Measurements from ENCODE around the gene GSDME. TPM values are rescaled to one million over a fixed set of nuclear protein-coding genes. Genes with fewer than 3 reads are reported as not detected.

The GSDME gene
- total RNA-seq, 1 experiment from 2014 or later = 5.5 TPM

DNA sequence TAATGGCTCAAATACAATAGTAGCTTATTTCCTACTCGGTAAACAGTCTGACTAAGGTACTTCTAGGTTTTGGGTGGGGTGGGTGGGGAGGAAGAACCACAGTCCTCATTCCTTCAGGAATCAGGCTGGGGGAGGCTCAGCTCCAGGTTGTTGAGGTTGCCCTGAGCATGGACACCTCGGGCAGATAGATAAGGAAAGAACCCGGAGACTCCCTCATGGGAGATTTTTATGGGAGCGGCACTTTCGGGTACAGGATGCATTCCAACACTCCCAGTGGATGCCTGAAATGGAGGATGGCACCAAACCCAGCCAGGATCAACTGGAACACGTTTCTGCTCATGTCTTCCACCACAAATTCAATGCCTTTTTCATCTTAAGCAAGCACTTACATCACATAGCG, 5.5 kb upstream of the GSDME start:
- Histone ChIP-seq H2BK12ac (ENCODE audit: insufficient read length, low read depth, low read length) (no peak overlapping the region), H4K5ac (ENCODE audit: insufficient read length, low read depth, low read length) (no peak overlapping the region), H4K8ac (replicated peaks; ENCODE audit: insufficient read length, low read depth, low read length) (no peak overlapping the region), H3K79me2 (ENCODE audit: insufficient read depth, low read length) (no peaks in the 10 kb centered on the region), H2BK5ac (ENCODE audit: insufficient read length, low read length) (no peak overlapping the region), H2BK120ac (ENCODE audit: low read depth, low read length, poor library complexity, severe bottlenecking) (no peak overlapping the region), H3K4ac (ENCODE audit: low read depth, low read length) (no peak overlapping the region), H2BK20ac (ENCODE audit: low read depth, low read length, poor library complexity, severe bottlenecking) (no peak overlapping the region), H3K79me1 (ENCODE audit: insufficient read depth, low read depth, low read length, poor library complexity, severe bottlenecking) (no peaks in the 10 kb centered on the region), H3K9me3 (ENCODE audit: control insufficient read depth, low read depth, low read length) (no peaks in the 10 kb centered on the region), H3K27me3 (ENCODE audit: insufficient read depth, low read length) (peaks cover 11% of the 10 kb centered on the region; the same call in 1 of the 2 replicates), H3K56ac (ENCODE audit: insufficient read length, low read depth, low read length) (no peak overlapping the region), H3K23me2 (ENCODE audit: insufficient read length, low read depth, low read length, poor library complexity, severe bottlenecking) (peaks cover 1% of the 10 kb centered on the region), H3K14ac (ENCODE audit: insufficient read depth, low read length) (no peak overlapping the region), H4K91ac (ENCODE audit: insufficient read length, low read depth, low read length) (no peak overlapping the region), H4K20me1 (ENCODE audit: control insufficient read depth, insufficient read depth, insufficient read length) (no peaks in the 10 kb centered on the region), H3K18ac (ENCODE audit: insufficient read length, low read depth, low read length) (no peak overlapping the region), H3K27ac (ENCODE audit: insufficient read length, low read depth, low read length) (no peak overlapping the region), H3K4me1 (ENCODE audit: insufficient read depth, low read length) (peaks cover 3% of the 10 kb centered on the region; the same call in 1 of the 2 replicates), H3T11ph (ENCODE audit: low read length) (no peak overlapping the region), H2BK15ac (ENCODE audit: low read depth, low read length) (no peak overlapping the region), H2AK5ac (ENCODE audit: insufficient read length, low read length) (no peak overlapping the region), H2AFZ (ENCODE audit: low read length) (no peak overlapping the region), H3K4me2 (ENCODE audit: insufficient read depth, insufficient read length, low read length) (no peak overlapping the region), H3K23ac (ENCODE audit: insufficient read length, low read depth, low read length) (no peak overlapping the region), H3K9ac (ENCODE audit: extremely low read depth, insufficient read length, low read length) (no peak overlapping the region)
- DNase-seq = no peak
- Mint-ChIP-seq H3K27ac (no peak overlapping the region), H3K27me3 (ENCODE audit: low read depth) (peaks cover 31% of the 10 kb centered on the region), H3K36me3 (ENCODE audit: insufficient read depth in 1 of 3, low read depth in 3 of 3) (no peaks in the 10 kb centered on the region), H3K4me3 (no peak overlapping the region), H3K4me1 (peaks cover 5 to 10% of the 10 kb centered on the region in 2 experiments; a peak in 3 of 4 replicates), H3K9me3 (no peaks in the 10 kb centered on the region)
- TF ChIP-seq, protein P1, sequence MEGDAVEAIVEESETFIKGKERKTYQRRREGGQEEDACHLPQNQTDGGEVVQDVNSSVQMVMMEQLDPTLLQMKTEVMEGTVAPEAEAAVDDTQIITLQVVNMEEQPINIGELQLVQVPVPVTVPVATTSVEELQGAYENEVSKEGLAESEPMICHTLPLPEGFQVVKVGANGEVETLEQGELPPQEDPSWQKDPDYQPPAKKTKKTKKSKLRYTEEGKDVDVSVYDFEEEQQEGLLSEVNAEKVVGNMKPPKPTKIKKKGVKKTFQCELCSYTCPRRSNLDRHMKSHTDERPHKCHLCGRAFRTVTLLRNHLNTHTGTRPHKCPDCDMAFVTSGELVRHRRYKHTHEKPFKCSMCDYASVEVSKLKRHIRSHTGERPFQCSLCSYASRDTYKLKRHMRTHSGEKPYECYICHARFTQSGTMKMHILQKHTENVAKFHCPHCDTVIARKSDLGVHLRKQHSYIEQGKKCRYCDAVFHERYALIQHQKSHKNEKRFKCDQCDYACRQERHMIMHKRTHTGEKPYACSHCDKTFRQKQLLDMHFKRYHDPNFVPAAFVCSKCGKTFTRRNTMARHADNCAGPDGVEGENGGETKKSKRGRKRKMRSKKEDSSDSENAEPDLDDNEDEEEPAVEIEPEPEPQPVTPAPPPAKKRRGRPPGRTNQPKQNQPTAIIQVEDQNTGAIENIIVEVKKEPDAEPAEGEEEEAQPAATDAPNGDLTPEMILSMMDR (conservative IDR thresholded peaks at IDR 0.05) = no peak
- no CpG with 5 or more reads among the region's 7 CpGs for WGBS (ENCODE audit: extremely low coverage, insufficient read length, low lambda C conversion rate)

Measured in H9 (cell line).